Measurements from ENCODE around the gene SIAE.
"Not testable (repeated sequence)": the region's sequence is repeated elsewhere in the genome, so short reads cannot be mapped to it uniquely, and the experiment has no call there.

The SIAE gene

DNA sequence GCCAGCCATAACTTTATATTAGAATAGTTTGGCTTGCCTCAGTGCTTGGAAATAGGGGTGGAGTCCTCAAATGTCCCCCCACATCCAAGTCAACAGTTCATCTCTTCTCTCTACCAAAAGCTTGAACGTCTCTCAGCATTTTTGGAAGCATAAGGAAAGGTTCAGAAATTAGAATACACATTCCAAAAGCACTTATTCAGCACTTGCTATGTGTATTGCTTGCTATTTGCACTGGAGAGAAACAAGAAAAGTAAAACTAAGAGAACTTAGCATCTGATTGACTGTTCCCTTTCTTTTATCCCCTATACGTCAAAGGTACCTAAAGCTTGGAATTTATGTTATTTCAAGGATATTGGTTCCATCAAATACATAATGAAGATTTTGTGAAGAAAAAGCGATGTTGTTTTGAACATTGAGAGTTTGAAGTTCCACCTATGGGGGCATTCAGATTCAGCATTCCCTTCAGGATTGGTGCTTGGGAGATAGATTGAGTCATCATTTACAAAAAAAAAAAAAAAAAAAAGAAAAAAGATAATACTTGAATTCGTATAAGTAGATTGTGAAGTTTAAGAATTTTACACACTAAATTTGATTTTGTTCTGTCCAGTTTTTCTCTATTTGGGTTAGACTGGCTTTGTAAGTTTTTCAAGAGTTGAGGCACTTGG, 49.5 kb downstream of the SIAE start:
- DNase-seq = no peak

DNA sequence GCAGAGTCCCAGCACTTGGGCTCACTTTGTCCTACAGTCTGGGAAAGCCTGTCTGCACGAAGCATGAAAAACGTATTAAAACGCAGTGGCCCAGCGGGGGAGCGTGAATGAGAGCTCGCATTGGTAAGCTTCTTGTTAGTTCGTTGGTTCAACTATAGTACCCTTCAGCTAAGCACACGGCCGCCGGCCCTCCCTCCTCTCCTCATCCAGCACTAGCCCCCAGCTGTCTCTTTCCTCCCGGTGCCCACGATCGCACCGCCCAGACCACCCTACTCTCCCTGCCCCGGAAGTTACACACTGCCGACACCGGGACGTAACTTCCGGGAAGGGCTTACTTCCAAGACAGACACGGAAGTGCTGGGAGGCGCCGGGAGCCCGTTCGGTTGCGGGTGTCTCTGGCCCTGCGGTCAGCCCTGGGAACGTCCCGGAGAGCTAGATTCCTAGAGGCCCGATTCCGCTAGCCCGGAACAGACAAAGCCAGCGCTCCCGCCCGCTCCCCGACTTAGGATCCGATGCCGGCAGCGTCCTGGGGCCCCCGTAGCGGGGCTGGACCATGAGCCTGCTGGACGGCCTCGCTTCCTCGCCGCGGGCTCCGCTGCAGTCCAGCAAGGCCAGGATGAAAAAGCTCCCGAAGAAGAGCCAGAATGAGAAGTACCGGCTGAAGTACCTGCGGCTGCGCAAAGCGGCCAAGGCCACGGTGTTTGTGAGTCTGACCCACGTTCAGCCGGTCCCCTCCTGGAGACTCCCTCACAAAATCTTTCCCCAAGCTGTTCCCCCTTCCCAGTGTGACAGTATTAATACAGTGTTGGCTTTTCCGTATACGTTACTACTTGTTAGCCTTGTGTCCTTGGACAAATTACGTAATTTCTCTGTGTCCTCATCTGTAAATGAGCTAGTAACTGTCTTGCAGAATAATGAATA, 50.7 kb downstream of the SIAE start, which contains the start of gene TBRG1:
TSS of gene TBRG1 (plus strand) at position 334 of the 921 bp plus-strand sequence. CDS start at position 554, 220 bp downstream.
- peak; percentile 86 for DNase-seq

DNA sequence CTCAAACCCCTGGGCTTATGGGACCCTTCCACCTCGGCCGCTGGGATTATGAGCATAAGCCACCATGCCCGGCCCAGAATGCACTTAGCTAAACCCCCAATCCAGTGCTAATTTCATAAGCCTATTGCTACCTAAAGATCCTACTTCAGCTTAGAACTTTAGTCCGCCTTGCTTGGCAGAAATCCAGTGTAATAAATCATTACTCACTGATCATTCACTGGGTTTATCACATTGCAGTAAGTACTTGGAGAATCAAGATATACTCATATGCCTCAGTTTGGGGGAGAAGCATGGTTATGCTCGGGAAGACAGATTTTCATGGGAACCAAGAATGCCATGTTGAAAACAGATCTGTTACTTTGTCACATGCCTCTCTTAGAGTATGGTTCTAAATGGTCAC, 54.7 kb downstream of the SIAE start:
- no peak for DNase-seq

DNA sequence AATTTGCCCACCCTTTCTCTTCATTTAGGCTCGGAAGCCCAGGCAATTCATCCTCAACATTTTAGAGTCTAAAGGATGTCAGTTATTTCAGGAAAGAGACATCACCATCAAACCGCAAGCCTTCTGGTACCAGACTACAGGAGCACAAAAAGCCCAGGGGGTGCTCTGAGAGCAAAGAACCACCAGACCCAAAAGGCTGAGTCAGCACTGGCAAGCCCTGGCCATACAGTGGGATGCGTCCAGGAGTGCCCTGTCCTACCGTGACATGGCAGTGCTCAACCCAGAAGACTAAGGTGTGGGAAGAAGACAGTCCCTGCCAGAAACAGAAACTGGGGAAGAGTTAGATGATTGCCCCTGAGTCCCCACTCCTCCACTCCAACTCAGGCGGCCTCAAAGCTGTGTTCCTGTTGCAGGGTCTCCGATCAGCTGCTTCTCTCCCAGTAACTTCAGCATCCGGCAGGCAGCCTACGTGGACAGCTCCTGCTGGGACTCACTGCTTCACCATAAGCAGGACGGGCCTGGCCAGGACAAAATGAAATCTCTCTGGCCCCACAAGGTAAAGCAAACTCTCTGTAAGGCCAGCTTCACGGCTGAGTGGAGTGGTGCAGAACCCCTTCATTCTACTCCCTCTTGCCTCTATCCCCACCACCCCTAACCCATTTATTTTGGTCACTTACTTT, 60.8 kb downstream of the SIAE start:
- DNase-seq = no peak

DNA sequence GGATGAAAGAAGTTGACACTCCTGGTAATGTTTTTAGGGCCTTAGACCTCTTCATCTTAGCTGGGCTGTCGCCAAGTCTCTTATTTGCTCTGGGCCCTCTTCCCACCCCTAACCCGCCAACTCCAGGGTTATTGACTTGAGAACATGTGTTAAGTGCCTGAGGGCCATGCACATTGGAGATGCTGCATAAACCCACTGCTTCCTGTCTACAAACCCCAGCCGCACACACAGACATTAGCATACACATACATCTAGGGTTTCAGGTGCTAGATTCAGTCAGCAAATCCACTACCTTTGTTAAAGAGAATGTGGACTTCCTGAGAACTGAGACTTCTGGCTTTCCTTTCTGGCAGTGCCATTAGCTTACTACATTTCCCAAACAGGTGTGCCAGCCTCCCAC, 61.5 kb downstream of the SIAE start:
- peak; percentile 2 for DNase-seq

DNA sequence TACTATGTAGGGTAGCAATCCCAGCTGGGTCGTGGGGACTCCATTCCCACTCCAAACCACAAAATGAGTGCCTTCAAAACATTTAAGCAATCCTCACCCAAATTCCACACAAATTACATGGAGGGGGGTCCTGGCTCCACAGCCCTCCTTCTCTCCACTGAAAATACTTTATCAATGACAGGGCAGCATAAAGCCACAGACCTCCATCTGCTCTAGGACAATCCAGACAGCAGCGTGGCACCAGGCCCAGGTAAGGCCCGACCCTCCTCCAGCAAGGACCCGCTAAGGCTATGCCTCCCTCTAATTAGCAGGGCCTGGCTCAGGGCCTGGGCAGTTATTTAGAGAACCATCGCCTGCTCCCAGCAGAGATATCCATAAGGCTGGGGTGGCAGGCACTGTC, 62.5 kb downstream of the SIAE start, which contains the start of gene PANX3:
TSS of gene PANX3 (plus strand) at position 365 of the 400 bp plus-strand sequence. CDS start 129 bp downstream, outside the sequence.
- DNase-seq = no peak

DNA sequence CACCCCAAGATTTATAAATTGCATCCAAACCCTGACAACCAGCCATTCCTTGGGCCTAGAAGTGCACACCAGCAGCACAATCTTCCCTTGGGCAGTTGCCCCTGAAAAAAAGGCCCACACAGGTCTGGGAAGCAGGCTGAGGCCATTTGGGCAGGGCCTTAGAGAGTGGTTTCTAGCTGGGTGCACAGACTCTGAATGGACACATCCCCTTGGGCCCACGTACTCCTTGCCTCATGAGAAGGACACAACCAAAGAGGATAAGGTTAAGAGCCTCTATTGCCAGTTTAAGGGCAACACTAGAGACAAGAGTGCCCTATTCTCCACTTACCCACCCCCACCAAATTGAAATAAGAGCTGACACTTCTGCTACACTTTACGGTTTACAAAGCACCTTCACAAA, 63.2 kb downstream of the SIAE start:
- DNase-seq = no peak

DNA sequence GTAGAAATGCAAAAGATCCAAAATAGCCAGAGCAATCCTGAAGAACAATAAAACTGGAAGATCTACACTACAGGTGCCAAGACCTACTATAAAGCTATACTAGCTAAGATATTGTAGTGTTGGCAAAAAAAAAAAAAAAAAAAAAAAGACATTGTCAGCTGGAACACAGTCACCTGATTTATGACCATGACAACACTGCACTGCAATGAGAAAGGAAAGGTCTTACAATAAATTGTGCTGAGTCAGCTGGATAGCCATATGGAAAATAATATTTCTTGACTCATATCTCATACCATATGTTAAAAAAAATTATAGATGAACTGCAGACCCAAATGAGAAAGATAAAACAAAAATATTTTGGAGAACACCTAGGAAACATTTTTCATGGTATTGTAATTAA, 65.4 kb downstream of the SIAE start:
- DNase-seq = no peak

DNA sequence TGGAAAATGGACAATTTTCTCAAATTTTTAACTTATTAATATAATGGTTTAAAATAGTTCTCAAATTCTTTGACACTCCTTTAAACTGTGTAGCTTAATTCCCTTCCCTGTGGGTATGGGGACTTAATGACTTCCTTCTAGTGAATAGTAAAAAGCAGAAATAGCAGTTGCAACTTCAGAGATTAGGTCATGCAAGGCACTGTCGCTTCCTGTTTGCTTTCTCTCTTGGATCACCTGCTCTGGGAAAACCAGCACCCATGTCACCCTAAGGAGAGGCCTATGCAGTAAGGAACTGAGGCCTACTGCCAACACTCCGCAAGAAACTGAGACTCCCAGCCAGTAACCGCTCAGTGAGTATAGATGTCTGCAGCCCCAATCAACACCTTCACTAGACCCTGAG, 67.8 kb downstream of the SIAE start:
- no peak for DNase-seq

DNA sequence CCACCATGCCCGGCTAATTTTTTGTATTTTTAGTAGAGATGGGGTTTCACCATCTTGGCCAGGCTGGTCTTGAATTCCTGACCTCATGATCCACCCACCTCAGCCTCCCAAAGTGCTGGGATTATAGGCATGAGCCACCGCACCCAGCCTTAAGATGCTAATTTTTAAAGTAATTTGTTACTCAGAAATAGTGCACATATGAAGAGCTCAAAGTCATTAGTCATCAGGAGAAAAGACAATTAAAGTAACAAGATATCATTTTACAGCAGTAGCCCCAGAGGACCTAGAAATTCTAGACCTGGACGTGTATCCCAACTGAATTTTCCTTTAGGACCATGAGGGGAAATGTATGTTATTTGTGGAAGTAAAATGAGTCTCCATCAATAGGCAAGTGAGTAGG, 70.8 kb downstream of the SIAE start:
- DNase-seq = not testable (repeated sequence)

DNA sequence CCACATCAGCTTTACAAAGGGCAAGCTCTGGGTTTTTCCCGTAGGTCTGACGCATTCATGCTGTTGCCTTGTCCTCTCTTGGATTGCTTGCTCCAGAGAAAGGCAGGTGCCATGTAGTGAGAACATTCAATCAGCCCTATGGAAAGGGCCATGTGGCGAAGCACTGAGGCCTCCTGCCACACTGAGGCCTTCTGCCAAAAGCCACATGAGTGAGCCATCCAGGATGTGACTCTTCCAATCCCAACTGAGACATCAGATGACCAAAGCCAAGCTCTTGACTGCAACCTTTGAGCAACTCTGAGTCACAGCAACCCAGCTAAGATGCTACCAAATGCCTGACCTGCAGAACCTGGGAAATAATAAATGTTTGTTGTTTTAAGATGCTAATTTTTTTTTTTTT, 71.3 kb downstream of the SIAE start:
- DNase-seq = no peak

DNA sequence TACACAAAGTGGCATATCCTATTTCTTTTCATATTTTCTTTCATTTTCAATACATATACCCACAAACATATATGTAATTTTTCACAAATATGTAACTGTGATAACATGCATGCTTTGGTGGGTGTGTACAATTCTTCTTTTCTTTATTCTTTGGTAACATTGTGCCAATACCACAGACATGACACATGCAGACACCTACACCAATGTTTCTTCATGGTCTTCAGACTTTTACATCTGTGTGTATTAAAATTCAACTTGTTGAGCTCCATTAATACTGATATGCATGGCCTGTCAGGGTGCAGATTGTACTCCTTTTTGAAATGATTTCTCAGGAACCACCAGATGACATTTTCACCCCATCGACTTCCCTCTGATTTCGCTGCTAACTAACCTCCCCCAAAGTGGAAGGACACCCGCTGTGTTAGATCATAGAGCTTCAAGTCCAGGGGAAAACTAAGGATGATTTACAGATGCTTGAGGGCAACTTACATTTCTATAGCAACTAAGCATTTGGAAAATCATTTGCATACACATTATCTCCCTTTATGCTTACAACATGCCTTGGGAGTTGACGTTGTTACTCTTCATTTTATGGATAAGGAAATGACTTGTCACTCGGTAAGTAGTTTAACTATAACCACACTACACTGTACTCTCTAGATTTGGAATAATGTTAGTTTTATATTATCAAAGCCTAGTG, 72.8 kb downstream of the SIAE start:
- DNase-seq = no peak

DNA sequence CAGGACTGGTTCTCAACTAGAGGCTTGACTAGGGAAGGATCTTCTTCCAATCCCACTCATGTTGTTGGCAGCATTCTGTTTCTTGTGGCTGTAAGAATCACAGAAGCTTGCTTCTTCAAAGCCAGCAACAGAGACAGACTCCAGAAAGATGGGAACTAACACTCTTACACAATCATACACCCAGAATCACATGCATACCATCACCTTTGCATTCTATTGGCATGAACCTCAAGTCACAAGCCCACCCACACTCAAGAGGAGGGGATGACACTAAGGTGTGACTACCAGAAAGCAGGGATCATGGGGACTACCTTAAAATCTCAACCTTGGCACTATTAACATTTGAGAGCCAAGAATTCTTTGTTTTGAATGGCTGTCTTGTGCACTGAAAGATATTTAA, 75.9 kb downstream of the SIAE start:
- DNase-seq = no peak

DNA sequence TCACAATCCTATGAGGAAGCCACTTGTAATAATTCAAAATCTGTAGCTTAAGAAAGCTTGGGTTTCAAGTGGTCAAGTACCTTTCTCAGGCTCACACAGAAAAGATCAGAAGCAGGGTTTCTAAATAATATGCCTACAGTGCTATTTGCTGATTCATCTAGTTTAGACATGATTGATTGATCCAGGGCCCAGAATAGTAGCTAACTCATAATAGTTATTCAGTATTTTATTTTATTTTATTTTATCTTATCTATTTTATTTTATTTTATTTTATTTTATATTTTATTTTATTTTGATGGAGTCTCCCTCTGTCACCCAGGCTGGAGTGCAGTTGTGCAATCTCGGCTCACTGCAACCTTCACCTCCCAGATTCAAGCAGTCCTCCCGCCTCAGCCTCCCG, 78.2 kb downstream of the SIAE start:
- DNase-seq = no peak

DNA sequence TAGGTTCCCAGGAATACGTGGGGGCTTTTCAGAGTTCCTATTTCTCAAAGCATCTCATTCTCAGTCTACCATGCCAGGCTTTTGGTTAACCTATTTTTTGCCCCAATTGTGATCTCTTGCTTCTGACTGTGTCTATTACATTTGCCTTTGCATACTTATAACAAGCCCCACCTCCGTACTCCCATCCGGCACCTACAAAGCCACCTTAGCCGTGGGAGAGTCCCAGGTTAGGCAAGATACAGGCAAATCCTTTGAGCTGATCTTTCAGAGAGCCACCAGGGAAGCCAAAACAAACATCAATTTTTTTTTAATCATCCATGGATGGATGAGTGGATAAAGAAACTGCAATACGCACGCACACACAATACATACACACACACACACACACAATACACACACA, 80.9 kb downstream of the SIAE start:
- no peak for DNase-seq

DNA sequence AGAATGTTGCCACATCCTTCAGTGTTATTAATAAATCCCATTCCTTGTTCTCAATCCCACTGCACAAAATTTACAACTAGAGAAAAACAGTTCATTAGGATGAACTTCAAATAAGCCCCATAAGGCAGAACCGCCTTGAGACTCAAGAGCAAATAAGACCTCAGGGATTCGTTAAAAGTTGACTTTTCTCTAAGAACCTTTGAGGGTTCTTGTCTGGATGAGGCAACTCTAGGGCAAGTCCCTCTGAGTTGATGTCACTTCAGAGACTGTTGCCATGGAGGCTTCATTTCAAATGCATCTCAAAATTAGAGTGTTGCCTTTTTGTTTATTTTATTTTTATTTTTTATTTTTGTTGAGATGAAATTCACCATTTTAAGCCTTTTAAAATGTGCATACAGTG, 82.1 kb downstream of the SIAE start:
- DNase-seq = no peak

DNA sequence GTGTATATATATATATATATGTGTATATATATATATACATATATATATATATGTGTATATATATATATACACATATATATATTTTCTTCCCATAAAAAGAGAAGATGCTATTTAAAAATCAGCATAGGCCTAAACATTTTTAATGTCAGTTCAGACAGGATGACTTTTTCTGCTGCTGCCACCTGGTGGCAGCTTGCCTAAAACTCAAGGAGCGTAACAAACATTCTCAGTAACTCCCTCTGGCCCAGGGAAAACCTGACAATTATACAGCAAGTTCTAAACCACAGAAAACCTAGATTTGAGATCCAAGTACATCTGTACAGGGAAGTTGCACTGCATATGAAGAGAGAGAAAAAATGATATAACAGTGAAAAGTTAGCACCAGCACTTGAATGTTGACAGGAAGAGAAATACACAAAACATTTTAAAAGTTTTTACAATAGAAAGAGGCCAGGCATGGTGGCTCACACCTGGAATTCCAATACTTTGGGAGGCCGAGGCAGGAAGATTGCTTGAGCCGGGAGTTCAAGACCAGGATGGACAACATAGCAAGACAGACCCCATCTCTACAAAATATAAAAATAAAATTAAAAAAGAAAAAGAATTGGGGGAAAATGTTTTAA, 87.2 kb downstream of the SIAE start:
- DNase-seq = peak; percentile 43

DNA sequence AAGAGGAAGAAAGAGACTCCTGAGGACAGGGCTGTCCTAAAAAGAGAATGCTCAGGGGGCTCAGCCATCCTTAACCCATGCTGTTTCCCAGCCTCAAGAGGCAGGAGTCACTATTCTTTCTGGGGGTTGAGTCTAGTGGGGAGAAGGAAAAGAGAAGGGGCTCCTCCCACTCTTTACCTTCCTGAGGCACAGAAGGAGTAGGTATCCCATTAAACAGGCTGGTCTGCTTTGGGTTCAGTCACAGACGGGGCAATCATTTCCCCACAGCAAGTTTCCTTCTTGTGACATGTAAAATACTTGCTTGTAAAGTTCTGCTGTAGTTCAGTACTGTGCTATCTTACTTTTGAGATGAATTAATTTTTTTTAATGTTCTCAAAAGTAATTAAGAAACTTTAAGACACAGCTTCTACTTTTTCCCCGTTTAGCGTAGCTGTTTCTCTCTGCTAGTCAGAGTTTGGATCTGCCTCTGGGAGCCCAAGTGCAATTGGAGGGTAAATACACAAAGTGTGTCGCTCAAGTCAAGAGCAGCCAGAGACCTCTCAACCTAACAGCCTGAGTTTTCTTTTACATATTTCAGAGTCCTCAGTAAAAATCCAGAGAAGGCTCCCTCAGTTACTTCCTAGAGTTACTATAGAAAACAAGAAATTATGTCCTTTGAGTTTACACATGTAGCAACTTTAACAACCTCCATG, 88.7 kb downstream of the SIAE start:
- DNase-seq = no peak

DNA sequence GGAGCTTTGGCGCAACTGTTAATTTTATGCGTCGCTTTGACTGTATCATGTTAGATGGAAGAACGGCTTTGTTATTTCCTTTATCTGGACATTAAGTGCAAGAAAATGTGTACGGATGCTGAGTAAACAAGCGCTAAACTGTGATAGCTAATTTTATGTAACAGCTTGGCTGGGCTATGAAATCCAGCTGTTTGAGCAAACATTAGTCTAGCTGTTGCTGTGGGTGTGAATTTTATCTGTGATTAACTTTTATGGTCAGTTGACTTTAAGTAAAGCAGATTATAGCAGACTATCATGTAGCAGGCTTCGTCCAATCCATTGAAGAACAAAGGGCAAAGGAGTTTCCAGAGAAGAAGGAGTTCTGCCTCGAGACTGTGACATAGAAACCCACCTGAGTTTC, 89.8 kb downstream of the SIAE start:
- DNase-seq = no peak

All from CD4-positive, alpha-beta T cell treated with Interleukin-6 for 4 hours (primary cell).